Stomach (tissue), 9 donors: ENCODE measurements around the gene PTCD1. TPM values are rescaled to one million over a fixed set of nuclear protein-coding genes. Genes with fewer than 3 reads are reported as not detected.

Experiments
- DNase-seq, 2 donors: peaks; one replicate each; pipeline versions ENCODE4 v3.0.0 to v3.0.0-alpha.2; 2013 to 2019
- H3K27ac ChIP-seq, 5 donors: fragments of 200-600 bp in 4 of 5; sonication (generic) in 4 of 5; one replicate each; pipeline ENCODE4 v1.5.1; 2013 to 2019; ENCODE audit warnings: mild to moderate bottlenecking in 1 of 5, moderate library complexity in 1 of 5
- H3K27me3 ChIP-seq, 3 donors: fragments of 200-600 bp; sonication (generic); one replicate each; pipeline ENCODE4 v1.5.1; 2017 to 2019; ENCODE audit warnings: mixed run types in 1 of 3
- H3K36me3 ChIP-seq, 4 donors: fragments of 200-600 bp; sonication (generic); 1 replicate in 3 of 4; 2 replicates in 1 of 4; pipeline ENCODE4 v1.5.1; 2016 to 2019
- H3K4me1 ChIP-seq, 4 donors: fragments of 200-600 bp; sonication (generic); one replicate each; pipeline ENCODE4 v1.5.1; 2016 to 2019
- H3K4me3 ChIP-seq, 4 donors: fragments of 200-600 bp; sonication (generic) in 3 of 4; one replicate each; pipeline ENCODE4 v1.5.1; 2016 to 2019; ENCODE audit warnings: mild to moderate bottlenecking in 1 of 4
- H3K9me3 ChIP-seq, 4 donors: fragments of 200-600 bp; sonication (generic); one replicate each; pipeline ENCODE4 v1.5.1; 2016 to 2019
- EP300 ChIP-seq: sonication (generic); formaldehyde crosslinking; IDR thresholded peaks from one replicate; pipeline ENCODE4 v1.6.1; 2017; ENCODE audit warnings: antibody characterized with exemption
- POLR2A ChIP-seq, 4 donors: fragments of 450-650 bp; IDR thresholded peaks; one replicate each; pipeline ENCODE4 v1.6.1; 2016; ENCODE audit warnings: antibody characterized with exemption in 4 of 4, control low read depth in 2 of 4, mild to moderate bottlenecking in 1 of 4, moderate library complexity in 1 of 4
- POLR2AphosphoS5 ChIP-seq, 3 donors: sonication (generic); formaldehyde crosslinking; IDR thresholded peaks; one replicate each; pipeline ENCODE4 v1.6.1; 2016; ENCODE audit warnings: antibody characterized with exemption in 3 of 3
- WGBS, 5 donors: extraction: QIAGEN DNeasy Blood & Tissue Kit in 3 of 5; methylation state at CpG; one replicate each; pipeline versions ENCODE4 v1.1.5 to v1.1.7; 2013 to 2018; 5-methylcytosine and 5-hydroxymethylcytosine counted together
- intact Hi-C: fragments of 100-400 bp; cut with DNase I; formaldehyde crosslinking; loops from one replicate; pipeline ENCODE4 v1.15.1; 2023; ENCODE audit warnings: low total_unique reads
- polyA plus RNA-seq, 3 donors: library from polyadenylated mRNA; stranded (reverse); fragments of 200-250 nt; gene quantifications; one replicate each; pipeline ENCODE4 v1.2.3, GENCODE V29; 2013
- total RNA-seq, 5 donors: library from RNA; depleted of rRNA; stranded (reverse); fragments of >200 nt; gene quantifications; one replicate each; pipeline versions ENCODE4 v1.1.0 to v1.2.3, GENCODE V29; 2014 to 2016
- TF ChIP-seq, protein P1 (sequence below), 7 experiments: fragments of 450-650 bp in 4 of 7; fragments of 200-600 bp in 3 of 7; sonication (generic) in 3 of 7; IDR thresholded peaks; one replicate each; pipeline ENCODE4 v1.5.1; 2016 to 2019; ENCODE audit warnings: antibody characterized with exemption in 7 of 7, control low read depth in 2 of 7, mild to moderate bottlenecking in 1 of 7
- donor health status: healthy with polysubstance abuse.
- donor health status: Bipolar disorder and iron deficiency.
- donor health status: healthy.

PTCD1 gene
- total and polyA plus RNA-seq, 8 donors = 0.87 to 3.5 (median 2.3) TPM

DNA sequence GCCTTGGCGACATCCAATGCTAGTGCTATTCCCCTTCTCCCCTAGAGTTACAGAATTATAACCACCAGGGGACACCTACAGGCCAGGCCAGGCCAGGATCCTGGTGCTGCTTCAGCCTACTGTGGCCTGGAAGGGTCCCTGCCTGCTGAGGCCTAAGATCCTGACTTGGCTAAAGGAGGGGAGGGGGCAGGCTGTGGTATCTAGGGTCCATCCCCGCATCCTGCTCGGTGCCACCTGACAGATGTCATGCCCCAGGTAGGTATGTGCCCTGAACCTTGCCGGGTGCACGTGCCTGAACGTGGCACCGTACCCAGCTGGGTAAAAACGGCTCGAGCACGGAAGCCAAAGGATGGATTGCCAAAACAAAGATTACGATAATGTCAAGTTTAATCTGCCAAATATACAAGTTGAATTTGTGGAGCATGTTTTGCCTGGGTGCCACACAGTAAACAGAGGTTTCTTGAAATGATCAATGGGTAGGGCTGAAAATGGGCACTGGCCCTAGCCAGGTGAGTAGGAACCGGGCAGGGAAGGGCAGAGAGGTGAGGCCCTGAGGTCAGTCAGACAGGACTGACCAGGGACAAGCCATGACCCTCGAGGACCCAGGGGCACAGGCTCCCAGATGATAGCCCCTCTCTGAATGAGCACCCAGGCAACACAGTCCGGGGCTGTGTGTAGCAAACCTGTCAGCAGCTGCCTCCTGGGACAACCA lies 42.8 kb downstream of the PTCD1 start:
- 44 to 82% (median 54%) methylated on average over 14 of the region's 14 CpGs for WGBS, 5 donors
- Histone ChIP-seq H3K36me3 (peaks cover 62 to 94% (median 84%) of the 10 kb centered on the region in 4 donors), H3K4me3 (no peak overlapping the region), H3K27ac (no peak overlapping the region), H3K27me3 (no peaks in the 10 kb centered on the region), H3K9me3 (no peaks in the 10 kb centered on the region), H3K4me1 (peaks cover 6 to 31% (median 25%) of the 10 kb centered on the region in 4 donors)
- intact Hi-C loops = no loop called here
- TF ChIP-seq POLR2AphosphoS5 (IDR thresholded peaks at IDR 0.05) = no peak
- TF ChIP-seq POLR2A (IDR thresholded peaks at IDR 0.05) = no peak
- TF ChIP-seq, protein P1, sequence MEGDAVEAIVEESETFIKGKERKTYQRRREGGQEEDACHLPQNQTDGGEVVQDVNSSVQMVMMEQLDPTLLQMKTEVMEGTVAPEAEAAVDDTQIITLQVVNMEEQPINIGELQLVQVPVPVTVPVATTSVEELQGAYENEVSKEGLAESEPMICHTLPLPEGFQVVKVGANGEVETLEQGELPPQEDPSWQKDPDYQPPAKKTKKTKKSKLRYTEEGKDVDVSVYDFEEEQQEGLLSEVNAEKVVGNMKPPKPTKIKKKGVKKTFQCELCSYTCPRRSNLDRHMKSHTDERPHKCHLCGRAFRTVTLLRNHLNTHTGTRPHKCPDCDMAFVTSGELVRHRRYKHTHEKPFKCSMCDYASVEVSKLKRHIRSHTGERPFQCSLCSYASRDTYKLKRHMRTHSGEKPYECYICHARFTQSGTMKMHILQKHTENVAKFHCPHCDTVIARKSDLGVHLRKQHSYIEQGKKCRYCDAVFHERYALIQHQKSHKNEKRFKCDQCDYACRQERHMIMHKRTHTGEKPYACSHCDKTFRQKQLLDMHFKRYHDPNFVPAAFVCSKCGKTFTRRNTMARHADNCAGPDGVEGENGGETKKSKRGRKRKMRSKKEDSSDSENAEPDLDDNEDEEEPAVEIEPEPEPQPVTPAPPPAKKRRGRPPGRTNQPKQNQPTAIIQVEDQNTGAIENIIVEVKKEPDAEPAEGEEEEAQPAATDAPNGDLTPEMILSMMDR (IDR thresholded peaks at IDR 0.05) = no peak
- no peak for TF ChIP-seq EP300
- DNase-seq = no peak

DNA sequence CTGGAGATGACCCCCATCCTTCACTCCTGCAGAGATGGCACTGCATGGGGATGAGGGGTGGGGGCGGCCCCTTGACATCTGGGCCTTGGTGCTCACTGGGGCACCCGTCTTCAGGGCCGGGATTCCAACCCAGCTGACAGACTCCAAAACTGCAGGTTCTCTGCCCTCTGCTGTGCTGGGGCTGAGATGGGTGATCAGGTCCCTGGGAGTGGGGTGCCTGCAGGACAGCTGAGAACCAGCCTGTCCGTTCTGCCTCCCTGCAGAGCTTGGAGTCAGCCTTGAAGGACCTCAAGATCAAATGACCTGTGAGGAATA lies 44.5 kb downstream of the PTCD1 start:
- DNase-seq = no peak
- TF ChIP-seq POLR2A (IDR thresholded peaks at IDR 0.05) = no peak
- no peak for TF ChIP-seq EP300
- TF ChIP-seq POLR2AphosphoS5 (IDR thresholded peaks at IDR 0.05) = no peak
- TF ChIP-seq, protein P1 (IDR thresholded peaks at IDR 0.05) = no peak
- Histone ChIP-seq H3K27me3 (no peaks in the 10 kb centered on the region), H3K36me3 (peaks cover 60 to 94% (median 84%) of the 10 kb centered on the region in 4 donors), H3K4me3 (no peak overlapping the region), H3K9me3 (no peaks in the 10 kb centered on the region), H3K27ac (no peak overlapping the region), H3K4me1 (peaks cover 6 to 31% (median 25%) of the 10 kb centered on the region in 4 donors)
- WGBS, 5 donors = 88 to 95% (median 92%) methylated on average over 4 of the region's 4 CpGs; no CpG with 5 or more reads in 1 of the 5 donors
- intact Hi-C loops = no loop called here

DNA sequence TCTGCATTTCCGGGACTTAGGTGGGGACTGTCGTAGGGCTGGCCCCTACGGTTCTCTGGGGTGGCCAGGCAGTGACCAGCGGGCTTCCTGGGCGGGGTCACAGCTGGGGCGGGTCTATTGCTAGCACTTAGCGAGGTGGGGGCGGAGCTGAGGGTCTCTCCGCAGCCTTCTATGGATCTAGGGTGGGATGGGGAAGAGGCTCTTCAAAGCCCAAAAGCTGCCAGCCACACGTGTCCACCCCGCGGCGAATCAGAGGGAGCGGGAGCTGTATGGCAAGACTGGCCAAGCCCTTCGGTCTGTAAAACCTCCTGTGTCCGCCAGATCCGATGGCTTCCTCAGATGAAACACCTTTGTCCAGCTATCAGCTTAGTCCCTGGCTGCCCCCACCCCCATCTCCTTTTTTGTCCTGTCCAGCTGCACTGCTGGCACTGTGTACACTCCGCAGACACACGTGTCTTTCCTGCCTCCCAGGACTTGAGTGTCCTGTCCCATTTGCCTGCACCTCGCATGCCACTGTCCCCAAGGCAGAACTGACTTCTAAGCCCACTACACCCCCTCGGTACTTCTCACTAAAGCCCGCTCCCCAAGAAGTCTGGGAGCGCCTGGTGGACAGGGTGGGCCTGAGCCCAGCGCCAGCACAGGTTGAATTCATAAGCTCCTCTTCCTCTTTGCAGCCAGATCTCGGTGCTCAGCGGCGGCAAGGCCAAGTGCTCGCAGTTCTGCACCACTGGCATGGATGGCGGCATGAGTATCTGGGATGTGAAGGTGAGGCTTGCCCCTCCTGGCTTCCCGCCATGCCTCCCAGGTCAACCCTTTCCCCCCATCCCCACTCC lies 45.0 kb downstream of the PTCD1 start:
- Histone ChIP-seq H3K36me3 (peaks cover 59 to 94% (median 84%) of the 10 kb centered on the region in 4 donors), H3K27ac (peak overlapping the region; percentile 8 to 81 (median 75)), H3K4me1 (peaks cover 6 to 31% (median 25%) of the 10 kb centered on the region in 4 donors), H3K4me3 (peak overlapping the region; percentile 41 to 60 (median 52)), H3K27me3 (no peaks in the 10 kb centered on the region), H3K9me3 (no peaks in the 10 kb centered on the region)
- intact Hi-C loops = no loop called here
- 39 to 65% (median 42%) methylated on average over 14 to 30 of the region's 30 CpGs for WGBS, 5 donors
- no peak for TF ChIP-seq POLR2AphosphoS5 (IDR thresholded peaks at IDR 0.05)
- TF ChIP-seq, protein P1 (IDR thresholded peaks at IDR 0.05) = no peak
- TF ChIP-seq POLR2A (IDR thresholded peaks at IDR 0.05) = no peak
- DNase-seq = peak; percentile 34 to 83

DNA sequence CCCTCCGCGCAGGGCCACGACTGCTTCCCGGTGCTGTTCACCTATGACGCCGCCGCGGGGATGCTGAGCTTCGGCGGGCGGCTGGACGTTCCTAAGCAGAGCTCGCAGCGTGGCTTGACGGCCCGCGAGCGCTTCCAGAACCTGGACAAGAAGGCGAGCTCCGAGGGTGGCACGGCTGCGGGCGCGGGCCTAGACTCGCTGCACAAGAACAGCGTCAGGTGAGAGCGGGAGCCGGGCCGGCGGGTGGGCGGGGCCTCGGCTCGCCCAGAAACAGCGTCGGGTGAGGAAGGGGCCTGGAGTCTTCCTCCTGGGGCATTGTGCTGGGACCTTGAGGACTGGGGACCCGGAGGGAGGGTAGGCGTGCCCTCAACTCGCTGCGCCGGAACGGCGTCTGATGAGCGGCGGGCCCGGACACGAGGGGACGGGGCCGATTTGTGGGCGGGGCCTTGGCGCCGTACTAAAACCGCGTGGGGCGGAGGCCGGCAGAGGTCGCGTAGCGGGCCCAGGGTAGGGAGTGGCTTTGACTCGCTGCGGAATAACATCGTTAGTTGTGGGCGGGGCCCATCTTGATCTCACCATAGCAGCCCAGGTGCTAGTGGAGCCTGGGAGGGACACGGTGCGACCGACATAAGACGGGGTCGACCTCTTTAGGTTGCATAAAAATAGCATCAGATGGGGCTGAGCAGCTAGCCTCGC lies 45.8 kb downstream of the PTCD1 start:
- H3K4me3 ChIP-seq = peak overlapping the region; percentile 41 to 60 (median 52)
- peak overlapping the region; percentile 8 to 81 (median 75) for H3K27ac ChIP-seq
- TF ChIP-seq POLR2AphosphoS5 (IDR thresholded peaks at IDR 0.05) = peak in 2 of 3 donors; percentile 55 to 77
- no peak for TF ChIP-seq EP300
- H3K9me3 ChIP-seq = no peaks in the 10 kb centered on the region
- WGBS, 5 donors = 1 to 14% (median 6%) methylated on average over 43 to 68 of the region's 68 CpGs
- no peaks in the 10 kb centered on the region for H3K27me3 ChIP-seq
- DNase-seq = peak; percentile 81 to 94
- peaks cover 60 to 94% (median 84%) of the 10 kb centered on the region in 4 donors for H3K36me3 ChIP-seq
- intact Hi-C loops = no loop called here
- peaks cover 6 to 31% (median 25%) of the 10 kb centered on the region in 4 donors for H3K4me1 ChIP-seq
